ENCODE measurements around the gene ADAMTSL4. TPM values are rescaled to one million over a fixed set of nuclear protein-coding genes. Genes with fewer than 3 reads are reported as not detected.
A peak's percentile ranks its signal among the peaks of the same experiment; 100 is the strongest.

ADAMTSL4 gene
- total and polyA plus RNA-seq, 9 of the 15 experiments (the other 6 are each of a cell fraction or from before 2014, with no cell fraction given): 12.7 to 212 (median 35.6) TPM

- peak; percentile 53; the same call in 1 of the 2 replicates for TF ChIP-seq ZBTB1 (CRISPR knock-in tag; IDR thresholded peaks at IDR 0.05; ENCODE audit: borderline replicate concordance, low read depth)
- no peak for TF ChIP-seq SRSF9 (IDR thresholded peaks at IDR 0.05; ENCODE audit: borderline replicate concordance, low read depth, low read length)
- TF ChIP-seq SMAD3 (CRISPR knock-in tag; conservative IDR thresholded peaks at IDR 0.05): no peak
- TF ChIP-seq NCOA6 (IDR thresholded peaks at IDR 0.05): no peak
- TF ChIP-seq, protein P1, sequence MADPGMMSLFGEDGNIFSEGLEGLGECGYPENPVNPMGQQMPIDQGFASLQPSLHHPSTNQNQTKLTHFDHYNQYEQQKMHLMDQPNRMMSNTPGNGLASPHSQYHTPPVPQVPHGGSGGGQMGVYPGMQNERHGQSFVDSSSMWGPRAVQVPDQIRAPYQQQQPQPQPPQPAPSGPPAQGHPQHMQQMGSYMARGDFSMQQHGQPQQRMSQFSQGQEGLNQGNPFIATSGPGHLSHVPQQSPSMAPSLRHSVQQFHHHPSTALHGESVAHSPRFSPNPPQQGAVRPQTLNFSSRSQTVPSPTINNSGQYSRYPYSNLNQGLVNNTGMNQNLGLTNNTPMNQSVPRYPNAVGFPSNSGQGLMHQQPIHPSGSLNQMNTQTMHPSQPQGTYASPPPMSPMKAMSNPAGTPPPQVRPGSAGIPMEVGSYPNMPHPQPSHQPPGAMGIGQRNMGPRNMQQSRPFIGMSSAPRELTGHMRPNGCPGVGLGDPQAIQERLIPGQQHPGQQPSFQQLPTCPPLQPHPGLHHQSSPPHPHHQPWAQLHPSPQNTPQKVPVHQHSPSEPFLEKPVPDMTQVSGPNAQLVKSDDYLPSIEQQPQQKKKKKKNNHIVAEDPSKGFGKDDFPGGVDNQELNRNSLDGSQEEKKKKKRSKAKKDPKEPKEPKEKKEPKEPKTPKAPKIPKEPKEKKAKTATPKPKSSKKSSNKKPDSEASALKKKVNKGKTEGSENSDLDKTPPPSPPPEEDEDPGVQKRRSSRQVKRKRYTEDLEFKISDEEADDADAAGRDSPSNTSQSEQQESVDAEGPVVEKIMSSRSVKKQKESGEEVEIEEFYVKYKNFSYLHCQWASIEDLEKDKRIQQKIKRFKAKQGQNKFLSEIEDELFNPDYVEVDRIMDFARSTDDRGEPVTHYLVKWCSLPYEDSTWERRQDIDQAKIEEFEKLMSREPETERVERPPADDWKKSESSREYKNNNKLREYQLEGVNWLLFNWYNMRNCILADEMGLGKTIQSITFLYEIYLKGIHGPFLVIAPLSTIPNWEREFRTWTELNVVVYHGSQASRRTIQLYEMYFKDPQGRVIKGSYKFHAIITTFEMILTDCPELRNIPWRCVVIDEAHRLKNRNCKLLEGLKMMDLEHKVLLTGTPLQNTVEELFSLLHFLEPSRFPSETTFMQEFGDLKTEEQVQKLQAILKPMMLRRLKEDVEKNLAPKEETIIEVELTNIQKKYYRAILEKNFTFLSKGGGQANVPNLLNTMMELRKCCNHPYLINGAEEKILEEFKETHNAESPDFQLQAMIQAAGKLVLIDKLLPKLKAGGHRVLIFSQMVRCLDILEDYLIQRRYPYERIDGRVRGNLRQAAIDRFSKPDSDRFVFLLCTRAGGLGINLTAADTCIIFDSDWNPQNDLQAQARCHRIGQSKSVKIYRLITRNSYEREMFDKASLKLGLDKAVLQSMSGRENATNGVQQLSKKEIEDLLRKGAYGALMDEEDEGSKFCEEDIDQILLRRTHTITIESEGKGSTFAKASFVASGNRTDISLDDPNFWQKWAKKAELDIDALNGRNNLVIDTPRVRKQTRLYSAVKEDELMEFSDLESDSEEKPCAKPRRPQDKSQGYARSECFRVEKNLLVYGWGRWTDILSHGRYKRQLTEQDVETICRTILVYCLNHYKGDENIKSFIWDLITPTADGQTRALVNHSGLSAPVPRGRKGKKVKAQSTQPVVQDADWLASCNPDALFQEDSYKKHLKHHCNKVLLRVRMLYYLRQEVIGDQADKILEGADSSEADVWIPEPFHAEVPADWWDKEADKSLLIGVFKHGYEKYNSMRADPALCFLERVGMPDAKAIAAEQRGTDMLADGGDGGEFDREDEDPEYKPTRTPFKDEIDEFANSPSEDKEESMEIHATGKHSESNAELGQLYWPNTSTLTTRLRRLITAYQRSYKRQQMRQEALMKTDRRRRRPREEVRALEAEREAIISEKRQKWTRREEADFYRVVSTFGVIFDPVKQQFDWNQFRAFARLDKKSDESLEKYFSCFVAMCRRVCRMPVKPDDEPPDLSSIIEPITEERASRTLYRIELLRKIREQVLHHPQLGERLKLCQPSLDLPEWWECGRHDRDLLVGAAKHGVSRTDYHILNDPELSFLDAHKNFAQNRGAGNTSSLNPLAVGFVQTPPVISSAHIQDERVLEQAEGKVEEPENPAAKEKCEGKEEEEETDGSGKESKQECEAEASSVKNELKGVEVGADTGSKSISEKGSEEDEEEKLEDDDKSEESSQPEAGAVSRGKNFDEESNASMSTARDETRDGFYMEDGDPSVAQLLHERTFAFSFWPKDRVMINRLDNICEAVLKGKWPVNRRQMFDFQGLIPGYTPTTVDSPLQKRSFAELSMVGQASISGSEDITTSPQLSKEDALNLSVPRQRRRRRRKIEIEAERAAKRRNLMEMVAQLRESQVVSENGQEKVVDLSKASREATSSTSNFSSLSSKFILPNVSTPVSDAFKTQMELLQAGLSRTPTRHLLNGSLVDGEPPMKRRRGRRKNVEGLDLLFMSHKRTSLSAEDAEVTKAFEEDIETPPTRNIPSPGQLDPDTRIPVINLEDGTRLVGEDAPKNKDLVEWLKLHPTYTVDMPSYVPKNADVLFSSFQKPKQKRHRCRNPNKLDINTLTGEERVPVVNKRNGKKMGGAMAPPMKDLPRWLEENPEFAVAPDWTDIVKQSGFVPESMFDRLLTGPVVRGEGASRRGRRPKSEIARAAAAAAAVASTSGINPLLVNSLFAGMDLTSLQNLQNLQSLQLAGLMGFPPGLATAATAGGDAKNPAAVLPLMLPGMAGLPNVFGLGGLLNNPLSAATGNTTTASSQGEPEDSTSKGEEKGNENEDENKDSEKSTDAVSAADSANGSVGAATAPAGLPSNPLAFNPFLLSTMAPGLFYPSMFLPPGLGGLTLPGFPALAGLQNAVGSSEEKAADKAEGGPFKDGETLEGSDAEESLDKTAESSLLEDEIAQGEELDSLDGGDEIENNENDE (IDR thresholded peaks at IDR 0.05; ENCODE audit: low read depth, low read length): no peak
- no peak for TF ChIP-seq ETS1 (conservative IDR thresholded peaks at IDR 0.05; ENCODE audit: control insufficient read depth, low read depth, low read length)
- 0 out of 2 replicates have a peak, but pooled peaks have one; percentile 7 for TF ChIP-seq EP400 (IDR thresholded peaks at IDR 0.05)
- TF ChIP-seq JUND (IDR thresholded peaks at IDR 0.05; ENCODE audit: borderline replicate concordance, low read depth, low read length): peak; percentile 78
- peak; percentile 82; the same call in 2 of the 3 replicates for TF ChIP-seq JUND (tag; IDR thresholded peaks at IDR 0.05; ENCODE audit: borderline replicate concordance, low read depth, low read length)
- TF ChIP-seq KLF6 (CRISPR knock-in tag; IDR thresholded peaks at IDR 0.05; ENCODE audit: borderline replicate concordance): no peak
- no peak for TF ChIP-seq RBM22 (IDR thresholded peaks at IDR 0.05; ENCODE audit: low read depth, low read length, poor library complexity, severe bottlenecking)
- TF ChIP-seq, protein P2, sequence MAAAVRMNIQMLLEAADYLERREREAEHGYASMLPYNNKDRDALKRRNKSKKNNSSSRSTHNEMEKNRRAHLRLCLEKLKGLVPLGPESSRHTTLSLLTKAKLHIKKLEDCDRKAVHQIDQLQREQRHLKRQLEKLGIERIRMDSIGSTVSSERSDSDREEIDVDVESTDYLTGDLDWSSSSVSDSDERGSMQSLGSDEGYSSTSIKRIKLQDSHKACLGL (CRISPR knock-in tag; IDR thresholded peaks at IDR 0.05; ENCODE audit: borderline replicate concordance, poor library complexity, severe bottlenecking): peak; percentile 49
Observed at GRCh38 chr1:150578272-150579109, 29.3 kb downstream of the ADAMTSL4 start (continued).

Data from K562 (cell line).